GM18526 (cell line): ENCODE measurements around the gene LEUTX.

Source experiments
- POLR2A ChIP-seq: IDR thresholded peaks from 3 replicates; pipeline ENCODE4 v1.6.1; 2011; ENCODE audit not compliant: insufficient read length; ENCODE audit errors: extremely low read depth

The LEUTX gene

GRCh38 chr19:39759457-39760184, 19.0 kb upstream of the LEUTX start:
- no peak for TF ChIP-seq POLR2A

DNA sequence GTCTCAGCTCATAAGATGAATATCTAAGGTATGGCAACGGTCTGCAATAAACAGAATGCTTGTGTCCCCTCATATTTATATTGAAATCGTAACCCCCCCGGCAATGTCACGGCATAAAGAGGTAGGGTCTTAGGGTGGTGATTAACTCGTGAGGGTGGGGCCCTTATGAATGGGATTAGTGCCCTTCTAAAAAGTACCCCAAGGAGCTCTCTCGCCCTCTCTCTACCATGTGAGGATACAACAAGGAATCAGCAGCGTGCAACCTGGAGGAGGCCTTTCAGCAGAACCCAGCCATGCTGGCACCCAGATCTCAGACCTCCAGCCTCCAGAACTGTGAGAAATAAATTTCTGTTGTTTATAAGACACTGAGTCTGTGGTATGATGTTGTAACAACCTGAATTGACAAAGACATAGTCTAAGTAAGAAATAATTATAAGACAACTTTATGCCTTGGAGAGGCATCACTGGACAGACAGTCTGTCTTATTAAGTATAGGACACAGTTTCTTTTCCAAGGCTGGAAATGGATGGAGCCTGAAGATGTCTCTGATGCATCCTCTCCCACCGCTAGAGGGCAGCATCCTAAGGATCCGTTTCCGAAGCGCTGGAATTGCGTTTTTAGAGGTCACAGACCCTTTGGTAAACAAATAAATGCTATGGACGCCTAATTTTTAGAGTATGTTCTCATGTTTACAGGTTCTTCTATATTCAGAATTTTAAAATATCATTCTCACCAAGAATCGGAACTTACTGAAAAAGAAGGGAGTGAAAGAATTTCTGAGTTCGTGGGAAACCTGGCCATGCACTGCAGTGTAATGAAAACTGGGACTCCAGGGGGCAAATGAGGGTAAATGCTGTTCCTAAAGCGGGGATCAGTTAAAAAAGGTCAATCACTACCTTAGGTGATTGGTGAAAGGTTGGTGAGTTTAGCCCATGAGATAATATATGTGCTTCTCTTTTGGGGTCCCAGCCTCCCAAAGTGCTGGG, 13.3 kb upstream of the LEUTX start:
- no peak for TF ChIP-seq POLR2A

DNA sequence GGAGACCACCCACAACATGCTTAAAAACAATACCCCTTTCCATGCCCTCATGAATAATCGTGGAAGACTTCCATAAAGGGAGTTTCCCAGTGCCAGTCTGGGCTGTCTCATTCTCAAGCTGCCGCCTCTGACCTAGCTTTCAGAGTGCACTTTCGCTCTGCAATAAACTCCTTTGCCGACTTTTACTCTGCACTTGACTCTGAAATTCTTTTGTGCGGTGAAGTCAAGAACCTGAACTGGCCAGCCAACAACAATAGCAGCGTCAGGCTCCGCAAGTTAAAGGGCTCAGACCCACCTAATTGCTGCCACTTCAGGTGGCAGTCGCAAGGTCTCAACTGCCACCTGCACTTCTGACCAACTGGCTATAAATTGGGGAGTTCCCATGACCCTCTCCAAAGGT, 10.3 kb upstream of the LEUTX start:
- TF ChIP-seq POLR2A: no peak

- TF ChIP-seq POLR2A: no peak
Measured at GRCh38 chr19:39768786-39769185, 9.9 kb upstream of the LEUTX start.

- TF ChIP-seq POLR2A: no peak
Measured at GRCh38 chr19:39780894-39781293, 2.2 kb downstream of the LEUTX start.

GRCh38 chr19:39788244-39788643, 9.6 kb downstream of the LEUTX start:
- no peak for TF ChIP-seq POLR2A

GRCh38 chr19:39792999-39793546, 14.4 kb downstream of the LEUTX start:
- no peak for TF ChIP-seq POLR2A

DNA sequence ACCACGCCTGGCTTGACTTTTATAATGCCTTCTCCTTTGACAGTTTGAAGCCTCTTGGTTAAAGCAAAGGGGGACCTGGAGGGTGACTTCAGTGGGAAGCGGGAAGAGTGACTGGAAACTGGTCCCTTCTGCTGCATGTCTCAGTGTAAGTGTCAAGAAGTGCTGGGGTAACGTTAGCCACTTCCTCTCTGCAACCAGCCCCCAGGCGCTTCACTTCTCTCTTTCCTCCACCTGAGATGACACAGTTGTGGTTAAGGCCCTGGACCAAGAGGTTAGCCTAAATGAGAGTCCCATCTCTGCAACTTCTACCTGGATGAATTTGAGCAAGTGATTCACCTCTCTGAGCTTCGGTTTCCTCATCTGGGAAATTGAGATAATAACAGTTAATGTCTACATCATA, 16.3 kb downstream of the LEUTX start:
- no peak for TF ChIP-seq POLR2A

GRCh38 chr19:39796000-39796498, 17.4 kb downstream of the LEUTX start:
- TF ChIP-seq POLR2A: no peak

DNA sequence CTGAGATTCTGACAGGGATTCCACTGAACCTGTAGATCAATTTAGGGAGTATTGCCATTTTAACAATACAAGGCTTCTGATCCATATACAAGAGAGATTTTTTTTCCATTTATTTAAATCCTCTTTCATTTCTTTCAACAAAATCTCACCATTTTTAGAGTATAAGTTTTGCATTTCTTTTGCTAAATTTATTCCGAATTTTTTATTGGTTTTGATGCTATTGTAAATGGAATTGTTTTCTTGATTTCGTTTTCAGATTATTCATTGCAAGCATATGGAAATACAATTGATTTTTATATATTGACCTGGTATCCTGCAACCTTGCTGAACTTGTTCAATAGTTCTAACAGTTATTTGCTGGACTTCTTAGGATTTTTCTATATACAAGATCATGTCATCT, 18.4 kb downstream of the LEUTX start:
- no peak for TF ChIP-seq POLR2A

GRCh38 chr19:39802958-39803357, 24.3 kb downstream of the LEUTX start:
- no peak for TF ChIP-seq POLR2A

DNA sequence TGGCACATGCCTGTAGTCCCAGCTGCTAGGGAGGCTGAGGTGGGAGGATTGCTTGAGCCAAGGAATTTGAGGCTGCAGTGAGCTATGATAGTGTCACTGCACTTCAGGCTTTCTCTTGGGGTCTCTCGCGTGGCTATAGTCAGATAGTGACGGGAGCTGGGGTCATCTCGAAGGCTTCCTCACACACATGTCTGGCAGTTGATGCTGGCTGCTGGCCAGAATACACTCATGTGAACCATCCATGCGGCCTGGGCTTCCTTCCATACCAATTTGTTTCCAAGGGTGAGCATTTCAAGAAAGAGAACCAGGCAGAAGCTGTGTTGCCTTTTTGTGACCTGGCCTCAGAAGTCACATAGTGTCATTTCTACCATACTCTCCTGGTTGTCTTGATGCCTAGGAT, 26.4 kb downstream of the LEUTX start:
- no peak for TF ChIP-seq POLR2A

- TF ChIP-seq POLR2A: no peak
Measured at GRCh38 chr19:39807846-39808364, 29.3 kb downstream of the LEUTX start.

GRCh38 chr19:39809368-39809767, 30.7 kb downstream of the LEUTX start:
- TF ChIP-seq POLR2A: no peak

DNA sequence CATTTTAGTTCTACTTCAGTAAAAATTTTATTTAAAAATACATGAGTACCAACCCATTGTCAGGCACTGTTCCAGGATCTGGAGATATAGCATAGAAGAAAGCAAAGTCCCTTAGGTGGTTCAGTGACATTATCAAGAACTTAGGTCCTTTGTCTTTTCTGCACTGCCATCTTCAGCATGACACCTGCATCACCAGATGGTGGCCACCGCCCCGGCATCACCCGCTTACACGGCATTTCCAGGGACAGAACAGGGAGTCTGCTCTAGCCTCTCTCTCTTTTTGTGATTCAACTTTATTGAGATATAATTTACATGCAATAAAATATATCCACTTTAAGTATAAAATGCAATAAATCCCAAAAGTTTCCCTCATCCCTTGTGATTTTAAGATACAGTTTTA, 31.8 kb downstream of the LEUTX start:
- no peak for TF ChIP-seq POLR2A
